Activated B cell treated with CpG ODN at 0.5 μM for 24 hours (primary cell): ENCODE measurements around the gene CDK5R1. TPM values are rescaled to one million over a fixed set of nuclear protein-coding genes. Genes with fewer than 3 reads are reported as not detected.

Experiments used
- ATAC-seq: fragments of 200-7000 bp; cut with Tn5 transposase; one replicate; pipeline ENCODE4 v1.10.0; 2021; ENCODE audit warnings: low read depth, mild to moderate bottlenecking, moderate library complexity
- CTCF ChIA-PET: fragments of 350-600 bp; sonication (Branson Sonifier 250); formaldehyde crosslinking; loops from one replicate; lab custom pipeline; 2021; ENCODE audit warnings: antibody characterized with exemption; lab: Charles Lee
- POLR2A ChIA-PET: fragments of 350-600 bp; sonication (Branson Sonifier 250); formaldehyde crosslinking; loops from one replicate; lab custom pipeline; 2021; ENCODE audit warnings: antibody characterized with exemption; lab: Charles Lee
- DNase-seq: peaks from one replicate; pipeline ENCODE4 v3.0.0; 2022
- H3K27ac Mint-ChIP-seq: one replicate; pipeline ENCODE4 v1.8.0; 2020; ENCODE audit warnings: mixed read lengths
- H3K27me3 Mint-ChIP-seq: one replicate; pipeline ENCODE4 v1.8.0; 2021; ENCODE audit warnings: mixed read lengths
- H3K36me3 Mint-ChIP-seq: one replicate; pipeline ENCODE4 v1.8.0; 2021; ENCODE audit warnings: low read depth, mixed read lengths
- H3K4me1 Mint-ChIP-seq: one replicate; pipeline ENCODE4 v1.8.0; 2021; ENCODE audit warnings: mixed read lengths
- H3K4me3 Mint-ChIP-seq: one replicate; pipeline ENCODE4 v1.8.0; 2020; ENCODE audit warnings: mild to moderate bottlenecking, mixed read lengths
- H3K9me3 Mint-ChIP-seq: one replicate; pipeline ENCODE4 v1.8.0; 2020; ENCODE audit warnings: mixed read lengths
- intact Hi-C: fragments of 100-400 bp; cut with micrococcal nuclease; formaldehyde crosslinking; loops from one replicate; pipeline ENCODE4 v1.15.1; 2024
- total RNA-seq: library from RNA; stranded (reverse); gene quantifications from 2 replicates; pipeline ENCODE4 v1.2.3, GENCODE V29; 2022
- TF ChIP-seq, protein P1 (sequence below): fragments of 200-600 bp; IDR thresholded peaks from one replicate; pipeline ENCODE4 v1.8.0; 2022; ENCODE audit warnings: antibody characterized with exemption, mild to moderate bottlenecking

The CDK5R1 gene
- total RNA-seq, 1 donor from 2014 or later: 9.6 TPM

DNA sequence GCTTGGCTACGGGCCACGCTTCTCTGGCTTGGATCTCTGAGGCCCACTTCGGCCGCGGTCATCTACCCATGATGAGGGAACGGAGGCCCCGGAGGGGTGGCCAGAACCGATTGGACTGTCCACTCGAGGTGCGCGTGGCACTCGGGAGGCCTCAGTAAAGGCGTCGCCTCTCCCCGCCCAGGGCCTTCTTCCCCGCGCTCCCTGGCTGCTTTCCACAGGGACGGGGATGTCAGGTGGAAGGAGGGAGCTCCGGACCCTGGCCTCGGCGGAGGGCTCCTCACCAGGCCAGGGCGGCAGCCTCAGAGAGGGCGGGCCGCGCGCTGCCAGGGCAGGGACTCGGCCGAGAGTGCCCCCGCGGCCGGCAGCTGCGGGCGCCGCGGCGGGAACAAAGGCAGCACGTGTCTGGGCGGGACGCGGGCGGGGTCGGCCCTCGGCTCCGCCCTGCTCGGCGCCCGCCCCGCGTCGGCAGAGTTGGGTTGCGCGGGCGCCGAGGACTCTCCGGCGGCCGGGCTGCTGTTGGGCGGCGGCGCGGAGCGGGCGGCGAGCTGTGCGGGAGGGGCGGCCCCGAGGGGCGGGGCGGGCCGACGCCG, 587 bp upstream of the CDK5R1 start:
- Mint-ChIP-seq H3K9me3 (no peaks in the 10 kb centered on the region), H3K36me3 (peaks cover 44% of the 10 kb centered on the region), H3K4me1 (peaks cover 47% of the 10 kb centered on the region), H3K27ac (peak overlapping the region; percentile 46), H3K4me3 (peak overlapping the region; percentile 70), H3K27me3 (no peaks in the 10 kb centered on the region)
- TF ChIP-seq, protein P1, sequence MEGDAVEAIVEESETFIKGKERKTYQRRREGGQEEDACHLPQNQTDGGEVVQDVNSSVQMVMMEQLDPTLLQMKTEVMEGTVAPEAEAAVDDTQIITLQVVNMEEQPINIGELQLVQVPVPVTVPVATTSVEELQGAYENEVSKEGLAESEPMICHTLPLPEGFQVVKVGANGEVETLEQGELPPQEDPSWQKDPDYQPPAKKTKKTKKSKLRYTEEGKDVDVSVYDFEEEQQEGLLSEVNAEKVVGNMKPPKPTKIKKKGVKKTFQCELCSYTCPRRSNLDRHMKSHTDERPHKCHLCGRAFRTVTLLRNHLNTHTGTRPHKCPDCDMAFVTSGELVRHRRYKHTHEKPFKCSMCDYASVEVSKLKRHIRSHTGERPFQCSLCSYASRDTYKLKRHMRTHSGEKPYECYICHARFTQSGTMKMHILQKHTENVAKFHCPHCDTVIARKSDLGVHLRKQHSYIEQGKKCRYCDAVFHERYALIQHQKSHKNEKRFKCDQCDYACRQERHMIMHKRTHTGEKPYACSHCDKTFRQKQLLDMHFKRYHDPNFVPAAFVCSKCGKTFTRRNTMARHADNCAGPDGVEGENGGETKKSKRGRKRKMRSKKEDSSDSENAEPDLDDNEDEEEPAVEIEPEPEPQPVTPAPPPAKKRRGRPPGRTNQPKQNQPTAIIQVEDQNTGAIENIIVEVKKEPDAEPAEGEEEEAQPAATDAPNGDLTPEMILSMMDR: no peak
- DNase-seq (no peak), ATAC-seq (peak; percentile 81)
- CTCF ChIA-PET: interaction anchor here (1.1 to 10.2 kb wide), 7 partner anchors 9 to 173 kb away, joined by 3 to 53 read pairs (median 4); no protein-coding TSS in a partner anchor
- intact Hi-C loops: loop anchor here (1.0 to 2.0 kb wide), 3 partner anchors 17 to 73 kb away; no protein-coding TSS in a partner anchor
- POLR2A ChIA-PET: interaction anchor here (0.6 to 6.3 kb wide), 15 partner anchors 9 to 391 kb away, joined by 3 to 90 read pairs (median 4); partner anchors contain the start of genes MYO1D and PSMD11

DNA sequence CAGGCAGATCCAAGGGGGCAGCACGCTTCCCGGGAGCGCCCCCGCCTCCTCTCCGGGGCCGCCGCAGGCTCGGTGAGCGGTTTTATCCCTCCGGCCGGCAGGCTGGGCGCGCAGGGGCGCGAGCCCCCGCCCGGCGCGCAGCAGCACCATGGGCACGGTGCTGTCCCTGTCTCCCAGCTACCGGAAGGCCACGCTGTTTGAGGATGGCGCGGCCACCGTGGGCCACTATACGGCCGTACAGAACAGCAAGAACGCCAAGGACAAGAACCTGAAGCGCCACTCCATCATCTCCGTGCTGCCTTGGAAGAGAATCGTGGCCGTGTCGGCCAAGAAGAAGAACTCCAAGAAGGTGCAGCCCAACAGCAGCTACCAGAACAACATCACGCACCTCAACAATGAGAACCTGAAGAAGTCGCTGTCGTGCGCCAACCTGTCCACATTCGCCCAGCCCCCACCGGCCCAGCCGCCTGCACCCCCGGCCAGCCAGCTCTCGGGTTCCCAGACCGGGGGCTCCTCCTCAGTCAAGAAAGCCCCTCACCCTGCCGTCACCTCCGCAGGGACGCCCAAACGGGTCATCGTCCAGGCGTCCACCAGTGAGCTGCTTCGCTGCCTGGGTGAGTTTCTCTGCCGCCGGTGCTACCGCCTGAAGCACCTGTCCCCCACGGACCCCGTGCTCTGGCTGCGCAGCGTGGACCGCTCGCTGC, 832 bp downstream of the CDK5R1 start:
- no peak for ATAC-seq
- peak overlapping the region; percentile 71 for H3K27ac Mint-ChIP-seq
- peak; percentile 41 for DNase-seq
- no peaks in the 10 kb centered on the region for H3K27me3 Mint-ChIP-seq
- peak overlapping the region; percentile 84 for H3K4me3 Mint-ChIP-seq
- intact Hi-C loops: loop anchor here (2.0 kb wide), 1 partner anchor 71 kb away; no protein-coding TSS in a partner anchor
- peaks cover 62% of the 10 kb centered on the region for H3K4me1 Mint-ChIP-seq
- TF ChIP-seq, protein P1: no peak
- H3K36me3 Mint-ChIP-seq: peaks cover 32% of the 10 kb centered on the region
- POLR2A ChIA-PET: interaction anchor here (0.6 to 6.3 kb wide), 14 partner anchors 8 to 1525 kb away, joined by 3 to 90 read pairs (median 6); partner anchors contain the start of gene MYO1D
- CTCF ChIA-PET: interaction anchor here (0.8 to 10.2 kb wide), 6 partner anchors 16 to 121 kb away, joined by 3 to 53 read pairs (median 5); no protein-coding TSS in a partner anchor
- H3K9me3 Mint-ChIP-seq: no peaks in the 10 kb centered on the region

DNA sequence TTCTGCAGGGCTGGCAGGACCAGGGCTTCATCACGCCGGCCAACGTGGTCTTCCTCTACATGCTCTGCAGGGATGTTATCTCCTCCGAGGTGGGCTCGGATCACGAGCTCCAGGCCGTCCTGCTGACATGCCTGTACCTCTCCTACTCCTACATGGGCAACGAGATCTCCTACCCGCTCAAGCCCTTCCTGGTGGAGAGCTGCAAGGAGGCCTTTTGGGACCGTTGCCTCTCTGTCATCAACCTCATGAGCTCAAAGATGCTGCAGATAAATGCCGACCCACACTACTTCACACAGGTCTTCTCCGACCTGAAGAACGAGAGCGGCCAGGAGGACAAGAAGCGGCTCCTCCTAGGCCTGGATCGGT, 1.4 kb downstream of the CDK5R1 start:
- DNase-seq (no peak), ATAC-seq (no peak)
- Mint-ChIP-seq H3K36me3 (peaks cover 31% of the 10 kb centered on the region), H3K27ac (peak overlapping the region; percentile 71), H3K27me3 (no peaks in the 10 kb centered on the region), H3K9me3 (no peaks in the 10 kb centered on the region), H3K4me3 (peak overlapping the region; percentile 84), H3K4me1 (peaks cover 67% of the 10 kb centered on the region)
- ChIA-PET POLR2A (interaction anchor here (0.6 to 6.3 kb wide), 8 partner anchors 7 to 1525 kb away, joined by 3 to 90 read pairs (median 8); partner anchors contain the start of gene MYO1D), CTCF (interaction anchor here (0.8 to 10.2 kb wide), 6 partner anchors 15 to 171 kb away, joined by 3 to 53 read pairs (median 5); no protein-coding TSS in a partner anchor)
- intact Hi-C loops: no loop called here
- TF ChIP-seq, protein P1: no peak

DNA sequence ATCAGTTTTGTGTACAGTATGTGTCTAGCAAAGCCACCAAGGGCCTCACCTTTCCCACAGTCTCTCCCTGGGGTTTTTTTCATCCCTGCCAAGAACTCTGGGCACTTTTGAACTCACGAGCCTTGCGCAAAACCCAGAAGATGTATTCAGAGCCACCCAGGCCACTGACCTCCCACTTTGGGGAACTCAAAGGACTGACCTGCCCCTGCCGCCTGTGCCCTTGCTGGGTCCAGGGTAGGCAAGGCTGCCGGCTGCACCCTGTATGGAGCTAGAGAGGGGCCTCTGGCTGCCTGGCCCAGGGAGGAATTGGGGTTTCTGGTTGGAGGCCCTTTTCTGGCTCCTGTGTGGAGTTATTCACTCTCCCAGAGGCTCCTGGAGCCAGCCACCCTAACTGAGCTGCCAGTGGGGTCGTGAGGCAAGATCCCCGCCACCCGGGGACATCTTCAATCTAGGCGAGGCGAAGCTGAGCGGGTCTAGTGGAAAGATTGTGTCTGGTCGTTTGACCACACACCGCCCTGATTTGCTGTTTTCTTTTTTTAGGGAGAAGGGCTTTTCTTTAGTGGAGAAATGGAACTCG, 1.9 kb downstream of the CDK5R1 start:
- H3K36me3 Mint-ChIP-seq: peaks cover 31% of the 10 kb centered on the region
- TF ChIP-seq, protein P1: no peak
- intact Hi-C loops: no loop called here
- H3K4me1 Mint-ChIP-seq: peaks cover 68% of the 10 kb centered on the region
- DNase-seq (no peak), ATAC-seq (no peak)
- ChIA-PET CTCF (interaction anchor here (0.6 to 10.2 kb wide), 5 partner anchors 26 to 170 kb away, joined by 3 to 53 read pairs (median 6); no protein-coding TSS in a partner anchor), POLR2A (interaction anchor here (0.6 to 6.3 kb wide), 11 partner anchors 7 to 1526 kb away, joined by 3 to 90 read pairs (median 5); no protein-coding TSS in a partner anchor)
- H3K27ac Mint-ChIP-seq: peak overlapping the region; percentile 41
- no peaks in the 10 kb centered on the region for H3K9me3 Mint-ChIP-seq
- H3K4me3 Mint-ChIP-seq: peak overlapping the region; percentile 84
- H3K27me3 Mint-ChIP-seq: no peaks in the 10 kb centered on the region
